Germinal center (tissue), 1 donor: Measurements from ENCODE around the gene SOX11.

ENCODE experiments used
- DNase-seq: peaks from one replicate; pipeline ENCODE4 v3.0.0; 2012; ENCODE audit warnings: mixed read lengths, low spot score

Gene SOX11

GRCh38 chr2:5723791-5724735 lies 31.9 kb downstream of the SOX11 start:
- DNase-seq, result no peak

DNA sequence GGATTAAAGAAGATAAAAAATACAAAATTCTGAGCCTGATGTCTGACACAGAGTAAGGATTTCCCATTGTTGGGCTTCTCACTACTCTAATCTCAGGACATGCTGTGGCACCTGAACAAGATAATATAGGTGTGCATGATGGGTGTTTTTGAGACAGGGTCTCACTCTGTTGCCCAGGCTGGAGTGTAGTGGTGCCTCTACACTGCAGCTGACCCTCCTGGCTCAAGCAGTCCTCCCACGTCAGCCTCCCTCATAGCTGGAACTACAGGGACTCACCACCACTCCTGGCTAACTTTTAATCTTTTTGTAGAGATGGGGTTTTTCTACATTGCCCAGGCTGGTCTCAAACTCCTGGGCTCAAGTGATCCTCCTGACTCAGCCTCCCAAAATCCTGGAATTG lies 32.9 kb downstream of the SOX11 start:
- no peak for DNase-seq

GRCh38 chr2:5725794-5726463 lies 33.7 kb downstream of the SOX11 start:
- DNase-seq, result no peak

- DNase-seq, result no peak
These were observed 35.1 kb downstream of the SOX11 start for GRCh38 chr2:5727235-5727634.

- no peak for DNase-seq
These were observed 37.2 kb downstream of the SOX11 start for GRCh38 chr2:5729416-5729815.

GRCh38 chr2:5730386-5730785 lies 38.2 kb downstream of the SOX11 start:
- no peak for DNase-seq

GRCh38 chr2:5734859-5735520 lies 42.8 kb downstream of the SOX11 start:
- DNase-seq, result no peak

- DNase-seq, result no peak
These were observed 43.3 kb downstream of the SOX11 start for GRCh38 chr2:5735521-5735861.

DNA sequence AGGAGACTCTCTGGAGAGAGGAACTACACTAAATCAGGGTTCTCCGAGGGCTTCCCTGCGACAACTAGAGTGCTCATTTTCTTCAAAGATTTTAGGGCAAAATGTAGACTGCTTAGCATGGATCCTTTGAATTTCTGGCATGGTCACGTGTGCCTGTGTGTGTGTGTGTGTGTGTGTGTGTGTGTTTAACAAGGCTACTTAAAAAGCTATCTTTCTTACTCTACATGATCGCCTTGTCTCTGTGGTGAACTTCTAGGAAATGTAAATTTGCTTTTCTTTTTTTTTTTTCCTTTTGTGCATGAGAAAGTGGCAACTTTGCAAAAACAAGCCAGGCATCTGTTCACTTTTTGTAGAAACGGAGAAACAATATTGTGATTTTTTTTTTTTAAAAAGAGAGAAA lies 43.9 kb downstream of the SOX11 start:
- no peak for DNase-seq

DNA sequence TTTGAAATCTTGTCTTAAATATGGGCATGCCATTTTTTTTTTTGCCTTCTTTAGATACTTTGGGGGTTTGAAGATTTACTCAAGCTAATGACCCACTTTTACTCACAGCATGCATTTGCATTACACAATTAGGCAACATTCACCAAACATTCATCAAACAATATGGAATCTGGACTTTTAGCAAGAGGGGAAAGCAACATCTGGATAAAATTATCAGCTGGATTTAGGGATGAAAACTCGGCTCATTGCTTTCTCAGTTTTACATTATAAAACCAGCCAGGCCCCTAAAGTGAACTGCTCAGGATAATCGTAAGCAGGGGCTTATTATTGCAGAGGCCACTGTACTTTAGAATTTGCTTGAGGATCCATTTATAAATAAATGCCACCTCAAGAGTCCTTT lies 44.7 kb downstream of the SOX11 start:
- no peak for DNase-seq

DNA sequence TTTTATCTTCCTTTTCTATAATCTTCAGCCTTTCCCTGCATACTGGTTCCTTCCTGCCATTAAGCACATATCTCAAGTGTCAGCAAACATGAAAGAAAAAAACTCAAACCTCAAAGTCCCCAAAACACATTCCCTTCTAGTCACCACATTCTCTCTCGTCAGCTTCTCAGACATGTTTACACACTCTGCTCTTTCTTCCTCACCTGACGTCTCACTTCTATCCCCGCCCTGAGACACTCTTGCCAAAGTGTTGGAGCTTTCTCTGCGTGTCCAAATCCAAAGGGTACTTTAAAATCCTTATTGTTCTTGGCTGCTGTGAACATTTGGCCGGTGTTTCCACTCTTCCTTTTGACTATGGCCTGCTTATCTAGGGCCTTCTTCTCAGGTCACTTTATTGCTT lies 47.9 kb downstream of the SOX11 start:
- no peak for DNase-seq

DNA sequence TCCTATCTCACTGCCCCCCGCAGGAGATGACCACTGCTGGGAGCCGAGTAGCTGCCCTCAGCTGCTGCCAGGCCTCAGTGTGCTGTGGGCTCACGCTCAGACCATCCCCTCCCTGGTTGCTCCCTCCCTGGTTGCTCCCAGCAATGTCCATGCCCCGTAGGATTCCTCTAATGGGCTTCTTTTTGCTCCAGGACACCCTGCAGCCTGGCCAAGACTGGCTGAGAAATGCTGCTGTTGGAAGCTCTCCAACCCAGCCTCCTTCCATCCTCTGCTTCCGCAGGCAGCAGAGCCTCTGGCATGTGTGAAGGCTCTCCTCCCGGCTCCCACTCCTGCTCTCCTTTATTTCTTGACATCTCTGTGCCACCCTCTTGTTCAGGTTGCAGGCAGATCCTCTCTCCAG lies 48.6 kb downstream of the SOX11 start:
- DNase-seq, result no peak

DNA sequence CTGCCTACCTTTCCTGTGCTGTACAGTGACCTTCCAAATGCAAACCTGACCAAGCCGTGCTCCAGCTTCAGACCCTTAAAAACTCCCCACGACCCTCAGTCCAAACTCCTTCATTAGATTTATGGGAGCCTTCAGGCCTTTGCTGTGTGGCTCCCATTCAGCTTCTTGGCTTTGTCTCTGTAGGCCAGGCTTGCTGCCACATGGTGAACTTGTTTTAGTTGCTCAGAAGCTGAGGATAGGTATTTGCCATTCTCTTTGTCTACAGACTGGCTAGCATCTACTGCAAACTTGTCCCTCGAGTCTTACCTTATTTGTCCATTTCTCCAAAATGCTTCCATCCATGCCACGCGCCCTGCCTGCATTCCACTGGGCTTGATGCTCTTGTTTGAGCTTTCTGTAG lies 49.1 kb downstream of the SOX11 start:
- no peak for DNase-seq

DNA sequence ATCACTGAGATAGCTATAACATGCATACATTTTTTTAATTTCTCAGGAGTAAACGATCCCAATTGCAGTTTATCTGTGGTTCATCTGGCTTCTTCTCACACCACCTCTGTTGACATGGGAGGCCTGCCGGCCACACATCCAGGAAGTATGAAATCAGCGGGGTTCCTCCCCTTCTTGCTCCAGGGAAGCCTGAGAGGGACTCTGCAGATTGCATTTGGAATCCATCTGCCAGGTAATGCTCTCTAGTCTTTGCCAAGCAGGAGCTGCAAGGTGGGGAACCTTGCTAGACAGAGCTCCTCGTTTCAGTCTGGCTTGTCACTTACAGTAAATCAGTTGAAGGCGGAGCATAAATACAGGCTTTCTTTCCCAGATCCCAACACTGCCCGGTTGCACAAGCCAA lies 49.9 kb downstream of the SOX11 start:
- no peak for DNase-seq

GRCh38 chr2:5748391-5748790 lies 56.2 kb downstream of the SOX11 start:
- no peak for DNase-seq

DNA sequence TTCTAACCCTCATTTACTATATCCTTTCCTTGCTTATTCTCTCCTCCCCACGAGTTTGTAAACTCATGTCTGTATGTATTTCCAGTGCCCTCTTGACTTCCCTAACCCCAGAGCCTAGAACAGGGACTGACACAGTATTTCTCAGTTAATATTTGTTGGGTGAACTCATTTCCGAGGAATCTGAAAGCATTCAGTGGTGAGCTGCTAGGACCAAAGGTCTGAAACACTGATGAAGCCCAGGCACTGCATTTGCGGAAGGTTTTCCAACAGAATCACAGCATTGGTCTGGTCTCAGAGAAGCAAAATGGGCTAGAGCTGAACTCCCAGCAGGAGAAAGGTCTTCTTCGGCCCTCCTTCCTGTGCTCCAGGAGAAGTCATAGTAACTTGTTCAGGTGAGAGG lies 56.8 kb downstream of the SOX11 start:
- DNase-seq, result no peak

GRCh38 chr2:5749347-5749746 lies 57.2 kb downstream of the SOX11 start:
- DNase-seq, result no peak
